AG09319 (cell line): ENCODE results near the gene TMC3.

Experiments used
- DNase-seq: peaks from one replicate; pipeline ENCODE4 v3.0.0-alpha.2; 2010; ENCODE audit warnings: low read depth; ENCODE audit errors: extremely low read depth
- TF ChIP-seq, protein P1 (sequence below): IDR thresholded peaks from 2 replicates; pipeline ENCODE4 v1.5.1; 2011; ENCODE audit warnings: low read depth, mild to moderate bottlenecking, inconsistent platforms, low read length, moderate library complexity

The TMC3 gene

GRCh38 chr15:81384891-81385720 is 11.1 kb upstream of the TMC3 start:
- DNase-seq = no peak

DNA sequence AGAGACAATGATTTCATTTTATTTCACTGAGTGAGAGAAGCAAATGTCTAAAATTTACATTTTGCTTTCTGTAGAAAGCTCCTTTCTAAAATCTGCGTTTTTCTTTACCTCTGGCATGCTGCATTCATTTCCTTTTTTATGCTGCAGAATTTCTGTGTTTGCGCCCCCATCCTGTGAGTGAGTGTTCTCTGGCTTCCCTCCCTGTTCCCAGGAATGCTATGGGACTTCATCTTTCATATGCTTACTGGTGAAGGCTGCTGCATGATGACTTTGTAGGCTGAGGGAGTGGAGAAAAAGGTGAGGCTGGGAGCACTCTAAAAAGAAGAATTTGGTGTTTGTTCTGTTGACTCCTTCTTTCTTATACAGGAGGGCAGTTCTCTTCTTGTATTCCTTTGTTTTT is 7.7 kb upstream of the TMC3 start:
- TF ChIP-seq, protein P1, sequence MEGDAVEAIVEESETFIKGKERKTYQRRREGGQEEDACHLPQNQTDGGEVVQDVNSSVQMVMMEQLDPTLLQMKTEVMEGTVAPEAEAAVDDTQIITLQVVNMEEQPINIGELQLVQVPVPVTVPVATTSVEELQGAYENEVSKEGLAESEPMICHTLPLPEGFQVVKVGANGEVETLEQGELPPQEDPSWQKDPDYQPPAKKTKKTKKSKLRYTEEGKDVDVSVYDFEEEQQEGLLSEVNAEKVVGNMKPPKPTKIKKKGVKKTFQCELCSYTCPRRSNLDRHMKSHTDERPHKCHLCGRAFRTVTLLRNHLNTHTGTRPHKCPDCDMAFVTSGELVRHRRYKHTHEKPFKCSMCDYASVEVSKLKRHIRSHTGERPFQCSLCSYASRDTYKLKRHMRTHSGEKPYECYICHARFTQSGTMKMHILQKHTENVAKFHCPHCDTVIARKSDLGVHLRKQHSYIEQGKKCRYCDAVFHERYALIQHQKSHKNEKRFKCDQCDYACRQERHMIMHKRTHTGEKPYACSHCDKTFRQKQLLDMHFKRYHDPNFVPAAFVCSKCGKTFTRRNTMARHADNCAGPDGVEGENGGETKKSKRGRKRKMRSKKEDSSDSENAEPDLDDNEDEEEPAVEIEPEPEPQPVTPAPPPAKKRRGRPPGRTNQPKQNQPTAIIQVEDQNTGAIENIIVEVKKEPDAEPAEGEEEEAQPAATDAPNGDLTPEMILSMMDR = no peak
- no peak for DNase-seq

More at GRCh38 chr15:81384891-81385720, 11.1 kb upstream of the TMC3 start:
- TF ChIP-seq, protein P1 = no peak

DNA sequence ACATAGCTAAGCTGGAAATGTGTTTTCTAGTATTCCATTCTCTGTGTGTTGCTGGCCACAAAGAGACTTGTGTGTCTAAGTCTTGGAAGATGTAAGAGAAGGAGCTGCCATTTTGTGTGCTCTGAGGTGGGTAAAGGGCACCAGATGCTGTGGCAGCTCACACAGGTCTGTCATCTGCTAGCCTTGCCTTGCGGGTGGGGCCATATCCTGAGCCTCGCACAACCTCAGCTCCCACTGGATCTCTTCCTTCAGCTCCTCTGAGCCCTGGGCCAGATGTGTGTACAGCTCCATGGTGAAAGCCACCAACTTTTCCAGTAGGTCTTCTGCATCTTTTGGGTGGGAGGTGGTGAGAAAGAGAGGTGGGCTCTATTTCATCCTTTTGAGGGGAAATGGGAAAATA is 6.7 kb upstream of the TMC3 start:
- TF ChIP-seq, protein P1 = no peak
- no peak for DNase-seq

DNA sequence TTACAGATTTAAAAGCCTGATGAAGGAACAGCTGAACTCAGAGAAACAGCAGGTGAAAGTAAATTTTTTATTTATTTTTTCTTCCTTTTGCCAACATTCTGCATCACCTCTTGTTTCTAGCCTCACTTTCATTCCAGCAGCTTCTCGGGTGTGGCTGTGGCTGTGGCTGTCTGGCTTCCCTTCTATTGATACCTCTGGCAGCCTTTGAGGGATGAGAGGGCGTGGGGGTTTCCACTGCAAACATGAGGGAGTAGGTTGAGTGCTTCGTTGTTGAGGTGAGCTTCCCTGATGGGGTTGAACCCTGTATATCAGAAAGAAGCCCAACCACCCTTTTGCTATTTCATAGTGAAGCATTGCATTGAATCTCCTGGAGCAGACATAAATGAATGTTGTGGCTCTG is 6.2 kb upstream of the TMC3 start:
- TF ChIP-seq, protein P1 = no peak
- DNase-seq = no peak

DNA sequence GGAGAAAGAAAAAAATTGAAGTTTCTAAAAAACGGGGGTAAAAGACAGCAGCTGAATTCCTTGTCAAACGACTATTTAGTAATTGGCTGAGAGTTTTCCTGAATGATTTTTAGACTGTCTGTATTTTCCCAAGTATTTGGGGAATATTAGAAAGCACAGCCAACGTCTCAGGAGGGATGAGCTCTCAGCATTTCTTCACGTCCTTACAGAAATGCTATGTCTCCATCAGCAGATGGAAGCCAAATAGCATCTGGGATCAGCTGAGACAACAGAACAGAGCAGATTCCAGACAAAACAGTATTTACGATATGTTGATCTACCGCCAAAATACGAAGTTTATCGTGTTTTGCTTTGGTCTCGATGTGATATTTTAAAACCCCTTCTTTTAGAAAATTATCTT is 5.3 kb upstream of the TMC3 start:
- no peak for DNase-seq
- TF ChIP-seq, protein P1 = no peak

- DNase-seq = no peak
- TF ChIP-seq, protein P1 = no peak
Measured at GRCh38 chr15:81378443-81378842, 4.4 kb upstream of the TMC3 start.

DNA sequence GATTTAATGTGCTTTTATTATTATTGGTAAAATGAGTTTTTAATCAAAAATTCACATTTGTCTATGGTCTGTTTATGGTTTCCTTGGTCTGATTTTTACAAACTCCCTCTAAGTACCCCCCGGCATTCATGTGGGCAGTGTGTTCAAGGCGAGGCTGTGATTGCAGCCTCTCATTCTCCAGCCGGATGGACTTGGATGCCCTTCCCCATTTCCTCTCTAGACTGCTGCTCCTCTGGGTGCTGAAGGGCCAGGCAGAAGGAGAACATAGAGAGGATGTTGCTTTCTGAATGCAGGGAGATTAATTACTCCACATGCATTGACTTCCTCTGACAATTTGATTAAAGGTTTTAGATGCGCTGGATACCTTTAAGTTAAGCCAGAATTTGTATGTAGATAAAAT is 3.9 kb upstream of the TMC3 start:
- no peak for DNase-seq
- TF ChIP-seq, protein P1 = no peak
